Measurements from ENCODE around the gene METTL25. TPM values are rescaled to one million over a fixed set of nuclear protein-coding genes. Genes with fewer than 3 reads are reported as not detected.

The METTL25 gene
- total RNA-seq, 2 donors from 2014 or later = 16.0 to 20.8 TPM

DNA sequence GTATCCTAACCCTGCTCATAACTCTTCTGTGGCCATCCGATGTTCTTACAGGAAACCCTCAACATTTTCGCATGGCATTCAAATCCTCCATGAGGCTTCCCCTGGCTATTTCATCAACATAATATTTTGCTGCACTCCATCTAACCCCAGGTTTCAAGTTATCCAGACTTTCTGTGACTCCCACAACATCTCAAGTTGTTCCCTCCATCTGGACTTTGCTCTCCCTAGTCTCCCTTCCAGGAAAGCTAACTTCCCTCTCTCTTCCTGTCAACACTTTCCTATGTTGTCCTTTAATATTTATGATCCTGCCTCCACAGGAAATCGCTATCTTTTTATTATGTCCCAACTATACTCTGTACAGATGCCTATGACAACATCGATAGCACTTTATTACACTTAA, 146.1 kb downstream of the METTL25 start:
- H3K27ac ChIP-seq = no peak overlapping the region
- H3K4me3 ChIP-seq = no peak overlapping the region
- H3K4me1 ChIP-seq (replicated peaks) = no peaks in the 10 kb centered on the region
- intact Hi-C loops (cut with DNase I) = no loop called here
- TF ChIP-seq POLR2A (IDR thresholded peaks at IDR 0.05) = no peak
- H3K9me3 ChIP-seq = no peaks in the 10 kb centered on the region
- WGBS = 59% methylated on average over 4 of the region's 4 CpGs
- no peaks in the 10 kb centered on the region for H3K36me3 ChIP-seq
- H3K27me3 ChIP-seq (replicated peaks; ENCODE audit: insufficient read depth) = no peaks in the 10 kb centered on the region
- DNase-seq (ENCODE audit: low spot score) = no peak

DNA sequence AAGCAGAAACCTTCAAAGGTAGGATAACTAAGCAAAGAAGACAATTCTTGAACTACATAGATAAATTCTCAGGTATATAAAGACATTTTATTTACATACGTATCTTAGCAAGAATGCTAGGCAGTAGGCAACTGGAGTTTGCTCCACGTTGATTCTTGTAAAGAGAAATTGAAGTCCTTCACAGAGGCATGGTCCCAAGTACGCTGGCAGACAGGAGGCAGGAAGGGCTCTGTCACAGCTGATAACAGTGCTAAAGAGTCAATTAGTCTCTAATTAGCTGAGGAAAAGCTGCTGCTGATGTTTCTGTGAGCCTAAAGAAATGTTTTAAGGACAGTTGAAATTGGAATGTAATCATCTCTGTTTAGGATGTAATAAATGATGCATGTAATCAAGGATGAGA, 146.8 kb downstream of the METTL25 start:
- DNase-seq (ENCODE audit: low spot score) = no peak
- intact Hi-C loops (cut with DNase I) = no loop called here
- Histone ChIP-seq H3K27ac (no peak overlapping the region), H3K4me1 (replicated peaks) (no peaks in the 10 kb centered on the region), H3K36me3 (no peaks in the 10 kb centered on the region), H3K27me3 (replicated peaks; ENCODE audit: insufficient read depth) (no peaks in the 10 kb centered on the region), H3K4me3 (no peak overlapping the region), H3K9me3 (no peaks in the 10 kb centered on the region)
- WGBS = 48% methylated on average over 3 of the region's 3 CpGs
- TF ChIP-seq POLR2A (IDR thresholded peaks at IDR 0.05) (no peak), POLR2AphosphoS5 (IDR thresholded peaks at IDR 0.05) (no peak)
- TF ChIP-seq, protein P1, sequence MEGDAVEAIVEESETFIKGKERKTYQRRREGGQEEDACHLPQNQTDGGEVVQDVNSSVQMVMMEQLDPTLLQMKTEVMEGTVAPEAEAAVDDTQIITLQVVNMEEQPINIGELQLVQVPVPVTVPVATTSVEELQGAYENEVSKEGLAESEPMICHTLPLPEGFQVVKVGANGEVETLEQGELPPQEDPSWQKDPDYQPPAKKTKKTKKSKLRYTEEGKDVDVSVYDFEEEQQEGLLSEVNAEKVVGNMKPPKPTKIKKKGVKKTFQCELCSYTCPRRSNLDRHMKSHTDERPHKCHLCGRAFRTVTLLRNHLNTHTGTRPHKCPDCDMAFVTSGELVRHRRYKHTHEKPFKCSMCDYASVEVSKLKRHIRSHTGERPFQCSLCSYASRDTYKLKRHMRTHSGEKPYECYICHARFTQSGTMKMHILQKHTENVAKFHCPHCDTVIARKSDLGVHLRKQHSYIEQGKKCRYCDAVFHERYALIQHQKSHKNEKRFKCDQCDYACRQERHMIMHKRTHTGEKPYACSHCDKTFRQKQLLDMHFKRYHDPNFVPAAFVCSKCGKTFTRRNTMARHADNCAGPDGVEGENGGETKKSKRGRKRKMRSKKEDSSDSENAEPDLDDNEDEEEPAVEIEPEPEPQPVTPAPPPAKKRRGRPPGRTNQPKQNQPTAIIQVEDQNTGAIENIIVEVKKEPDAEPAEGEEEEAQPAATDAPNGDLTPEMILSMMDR (IDR thresholded peaks at IDR 0.05) = no peak

DNA sequence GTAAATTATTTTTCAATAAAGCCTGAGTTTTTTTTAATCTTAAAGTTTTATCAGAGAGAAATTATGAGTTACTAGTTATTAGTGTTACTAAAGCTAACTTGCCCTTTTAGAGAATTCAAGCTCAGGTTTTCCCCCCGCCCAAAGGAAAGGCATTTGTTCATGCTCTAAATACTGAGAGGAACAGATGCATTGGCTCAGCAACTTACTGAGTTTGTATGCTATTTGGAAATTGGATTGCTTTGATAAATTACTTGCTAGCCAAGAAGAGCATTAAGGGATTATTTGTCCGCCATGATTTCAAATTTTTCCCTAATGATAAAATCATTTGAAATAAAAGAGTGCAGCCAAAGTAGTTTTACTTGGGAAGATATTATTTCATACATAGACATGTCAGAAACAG, 149.4 kb downstream of the METTL25 start:
- Histone ChIP-seq H3K4me1 (replicated peaks) (no peaks in the 10 kb centered on the region), H3K9me3 (no peaks in the 10 kb centered on the region), H3K4me3 (no peak overlapping the region), H3K27ac (no peak overlapping the region), H3K36me3 (no peaks in the 10 kb centered on the region), H3K27me3 (replicated peaks; ENCODE audit: insufficient read depth) (no peaks in the 10 kb centered on the region)
- intact Hi-C loops (cut with DNase I) = no loop called here
- 62% methylated on average over 2 of the region's 2 CpGs for WGBS
- no peak for DNase-seq (ENCODE audit: low spot score)
- TF ChIP-seq POLR2AphosphoS5 (IDR thresholded peaks at IDR 0.05) (no peak), POLR2A (IDR thresholded peaks at IDR 0.05) (no peak)
- TF ChIP-seq, protein P1 (IDR thresholded peaks at IDR 0.05) = no peak

DNA sequence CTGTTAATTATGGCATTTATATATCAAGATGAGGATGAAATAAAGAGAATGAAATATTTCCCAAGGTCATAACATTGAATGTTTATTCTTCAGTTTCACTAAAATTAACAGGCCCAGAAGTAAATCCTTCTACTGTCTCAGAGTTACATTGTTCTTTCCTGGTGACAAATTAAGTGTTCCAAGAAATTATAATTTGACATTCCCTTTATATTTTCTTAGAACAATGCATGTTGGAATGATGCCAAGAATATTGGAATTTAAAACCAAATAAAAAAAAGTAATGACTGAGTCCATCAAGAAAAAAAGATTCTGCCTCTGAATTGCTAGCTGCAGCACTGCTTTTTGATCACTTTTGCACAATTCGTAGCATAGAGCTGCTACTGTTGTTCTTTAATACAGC, 152.1 kb downstream of the METTL25 start:
- no peak overlapping the region for H3K4me3 ChIP-seq
- DNase-seq (ENCODE audit: low spot score) = no peak
- WGBS = 85% methylated on average over 1 of the region's 1 CpG
- no peaks in the 10 kb centered on the region for H3K27me3 ChIP-seq (replicated peaks; ENCODE audit: insufficient read depth)
- no peaks in the 10 kb centered on the region for H3K36me3 ChIP-seq
- intact Hi-C loops (cut with DNase I) = no loop called here
- H3K9me3 ChIP-seq = no peaks in the 10 kb centered on the region
- TF ChIP-seq POLR2A (IDR thresholded peaks at IDR 0.05) = no peak
- TF ChIP-seq, protein P1 (IDR thresholded peaks at IDR 0.05) = no peak
- TF ChIP-seq POLR2AphosphoS5 (IDR thresholded peaks at IDR 0.05) = no peak
- no peaks in the 10 kb centered on the region for H3K4me1 ChIP-seq (replicated peaks)
- no peak overlapping the region for H3K27ac ChIP-seq

DNA sequence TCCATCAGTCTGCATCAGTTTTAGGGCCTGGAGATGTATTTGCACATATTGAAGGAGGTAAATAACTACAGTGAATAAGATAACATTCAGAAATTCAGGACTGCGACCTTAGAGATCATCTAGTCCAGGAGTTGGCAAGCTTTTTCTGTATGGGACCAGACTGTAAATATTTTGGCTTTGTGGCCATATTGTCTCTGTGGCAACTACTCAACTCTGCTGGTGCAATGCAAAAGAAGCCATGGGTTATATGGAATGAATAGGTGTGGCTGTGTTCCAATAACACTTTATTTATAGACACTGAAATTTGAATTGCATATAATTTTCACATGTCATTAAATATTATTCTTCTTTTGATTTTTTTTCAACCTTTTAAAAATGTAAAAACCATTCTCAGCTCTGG, 156.6 kb downstream of the METTL25 start:
- Histone ChIP-seq H3K27ac (no peak overlapping the region), H3K4me1 (replicated peaks) (no peaks in the 10 kb centered on the region), H3K4me3 (no peak overlapping the region), H3K36me3 (no peaks in the 10 kb centered on the region), H3K27me3 (replicated peaks; ENCODE audit: insufficient read depth) (no peaks in the 10 kb centered on the region), H3K9me3 (no peaks in the 10 kb centered on the region)
- no peak for DNase-seq (ENCODE audit: low spot score)
- intact Hi-C loops (cut with DNase I) = no loop called here
- WGBS = 88% methylated on average over 1 of the region's 1 CpG
- TF ChIP-seq POLR2AphosphoS5 (IDR thresholded peaks at IDR 0.05) (no peak), POLR2A (IDR thresholded peaks at IDR 0.05) (no peak)
- TF ChIP-seq, protein P1 (IDR thresholded peaks at IDR 0.05) = no peak
